K562 (cell line): ENCODE data around the gene ARHGAP26. TPM values are rescaled to one million over a fixed set of nuclear protein-coding genes. Genes with fewer than 3 reads are reported as not detected.

Experiments used
- ATAC-seq: fragments of 200-7000 bp; cut with Tn5 transposase; 3 replicates; pipeline ENCODE4 v1.9.1; 2020; ENCODE audit warnings: moderate library complexity
- BruUV-seq: library from RNA; stranded (reverse); fragments of 400-500 nt; replicated peaks from 2 replicates; lab custom pipeline; 2021; lab: Mats Ljungman, UMichigan
- CTCF ChIA-PET: fragments of 300-600 bp; formaldehyde crosslinking; extraction: SDS; loops from one replicate; lab custom pipeline; 2021; ENCODE audit warnings: low intra/inter-chr PET ratio; lab: Yijun Ruan, JAX
- POLR2A ChIA-PET: fragments of 300-600, 350-650 bp; sonication (Branson Sonifier 250); formaldehyde crosslinking; extraction: SDS; loops from one replicate; lab custom pipeline; 2021; ENCODE audit warnings: antibody characterized with exemption, inconsistent platforms; lab: Yijun Ruan, JAX
- DNase-seq, 4 experiments: peaks; one replicate each; pipeline versions ENCODE4 v3.0.0 to v3.0.0-alpha.2; 2011 to 2018; ENCODE audit warnings: low spot score in 3 of 4, mixed read lengths in 3 of 4; ENCODE audit errors: extremely low read depth in 1 of 4
- FAIRE-seq: peaks from 2 replicates; lab custom pipeline; 2011; peaks lifted over from hg19 to GRCh38; lab: Jason Lieb, UNC
- H2AFZ ChIP-seq: 2 replicates; pipeline ENCODE4 v1.6.0; 2011; ENCODE audit warnings: low read depth, low read length, control low read depth, inconsistent platforms
- H3K27ac ChIP-seq: fragments of 200-600 bp; 3 replicates; pipeline ENCODE4 v1.8.0; 2011; ENCODE audit warnings: low read depth, mild to moderate bottlenecking, control low read depth, inconsistent platforms, low read length, moderate library complexity, mixed read lengths; ENCODE audit errors: extremely low read depth
- H3K27me3 ChIP-seq, 2 experiments: fragments of 300-600 bp in 1 of 2; 2 replicates in 1 of 2; 3 replicates in 1 of 2; pipeline versions ENCODE4 v1.6.0 to v1.8.0; 2011; ENCODE audit warnings: inconsistent platforms in 2 of 2, low read length in 2 of 2, mild to moderate bottlenecking in 1 of 2, mixed read lengths in 1 of 2, moderate library complexity in 1 of 2; ENCODE audit not compliant: control insufficient read depth in 2 of 2, insufficient read depth in 2 of 2
- H3K36me3 ChIP-seq: fragments of 300-600 bp; 3 replicates; pipeline ENCODE4 v1.8.0; 2011; ENCODE audit warnings: mild to moderate bottlenecking, low read length, inconsistent platforms; ENCODE audit not compliant: control insufficient read depth, insufficient read depth
- H3K4me1 ChIP-seq, 2 experiments: fragments of 200-600 bp in 1 of 2; replicated peaks in 1 of 2; 2 replicates in 1 of 2; 3 replicates in 1 of 2; pipeline versions ENCODE4 v1.5.1 to v1.8.0; 2011; ENCODE audit warnings: inconsistent platforms in 2 of 2, low read length in 2 of 2, mild to moderate bottlenecking in 1 of 2, mixed read lengths in 1 of 2, moderate library complexity in 1 of 2; ENCODE audit not compliant: control insufficient read depth in 2 of 2, insufficient read depth in 2 of 2
- H3K4me2 ChIP-seq: 2 replicates; pipeline ENCODE4 v1.6.1; 2011; ENCODE audit warnings: low read length, control low read depth, inconsistent platforms, mixed read lengths; ENCODE audit not compliant: insufficient read depth
- H3K4me3 ChIP-seq: fragments of 200-600 bp; sonication (generic), shearing (Covaris generic); 2 replicates; pipeline ENCODE4 v1.5.1; 2016; ENCODE audit warnings: control low read depth, inconsistent platforms
- H3K79me2 ChIP-seq: fragments of 200-600 bp; 3 replicates; pipeline ENCODE4 v1.8.0; 2011; ENCODE audit warnings: low read length, inconsistent platforms; ENCODE audit not compliant: control insufficient read depth, insufficient read depth
- H3K9ac ChIP-seq, 2 experiments: 2 replicates each; pipeline versions ENCODE4 v1.6.0 to v1.6.1; 2011; ENCODE audit warnings: low read depth in 2 of 2, low read length in 2 of 2, control low read depth in 1 of 2, inconsistent platforms in 1 of 2, mild to moderate bottlenecking in 1 of 2, mixed read lengths in 1 of 2; ENCODE audit not compliant: insufficient read depth in 1 of 2
- H3K9me1 ChIP-seq: one replicate; pipeline ENCODE4 v1.6.0; 2011; ENCODE audit warnings: inconsistent platforms, mild to moderate bottlenecking, low read length, moderate library complexity; ENCODE audit not compliant: control insufficient read depth, insufficient read depth
- H3K9me3 ChIP-seq: replicated peaks from 2 replicates; pipeline ENCODE4 v1.5.1; 2011; ENCODE audit warnings: low read depth, low read length, inconsistent platforms; ENCODE audit not compliant: control insufficient read depth, insufficient read depth
- H4K20me1 ChIP-seq: replicated peaks from 2 replicates; pipeline ENCODE4 v1.6.1; 2011; ENCODE audit warnings: low read length, inconsistent platforms, mixed read lengths; ENCODE audit not compliant: control insufficient read depth, insufficient read depth
- BCL6 ChIP-seq: fragments of 250-450 bp; sonication (Bioruptor Pico); IDR thresholded peaks from 2 replicates; pipeline ENCODE4 v1.4.0; 2020
- BRCA1 ChIP-seq, 2 experiments: fragments of 450-650 bp in 1 of 2; sonication (generic) in 1 of 2; formaldehyde crosslinking in 1 of 2; IDR thresholded peaks; 2 replicates each; pipeline versions ENCODE4 v1.5.0 to v1.6.1; 2017 to 2020; ENCODE audit warnings: mild to moderate bottlenecking in 1 of 2, missing genetic modification reagents in 1 of 2
- GABPB1 ChIP-seq: sonication (generic); formaldehyde crosslinking; IDR thresholded peaks from 2 replicates; pipeline ENCODE4 v1.8.0; 2022; ENCODE audit warnings: mild to moderate bottlenecking, missing genetic modification reagents
- L3MBTL2 ChIP-seq: fragments of 450-650 bp; IDR thresholded peaks from 2 replicates; pipeline ENCODE4 v1.6.1; 2016; ENCODE audit warnings: mild to moderate bottlenecking, moderate library complexity
- MCM3 ChIP-seq: fragments of 450-650 bp; IDR thresholded peaks from 2 replicates; pipeline ENCODE4 v1.6.1; 2016
- MCM7 ChIP-seq, 2 experiments: fragments of 450-650 bp; IDR thresholded peaks; 2 replicates each; pipeline ENCODE4 v1.6.1; 2016 to 2018
- NFE2L1 ChIP-seq: fragments of 450-650 bp; IDR thresholded peaks from 2 replicates; pipeline ENCODE4 v1.6.1; 2016; ENCODE audit warnings: missing genetic modification characterization, low read depth, mild to moderate bottlenecking, missing compliant biosample characterization, moderate library complexity, borderline replicate concordance
- NFYB ChIP-seq: IDR thresholded peaks from 2 replicates; pipeline ENCODE4 v1.6.1; 2011; ENCODE audit warnings: mild to moderate bottlenecking, moderate library complexity; ENCODE audit not compliant: insufficient read length; ENCODE audit errors: extremely low read depth
- NUFIP1 ChIP-seq: fragments of 450-650 bp; IDR thresholded peaks from 2 replicates; pipeline ENCODE4 v1.6.1; 2018; ENCODE audit not compliant: partially characterized antibody
- TEAD2 ChIP-seq: fragments of 450-650 bp; IDR thresholded peaks from 2 replicates; pipeline ENCODE4 v1.6.1; 2016; ENCODE audit warnings: missing genetic modification characterization, control low read depth, missing compliant biosample characterization
- ZNF124 ChIP-seq: sonication (generic); formaldehyde crosslinking; IDR thresholded peaks from 2 replicates; pipeline ENCODE4 v1.8.1; 2022; ENCODE audit warnings: missing genetic modification reagents
- ZNF175 ChIP-seq: fragments of 200-800 bp; sonication (Bioruptor generic); IDR thresholded peaks from 2 replicates; pipeline ENCODE4 v1.6.1; 2016; ENCODE audit warnings: low read depth, mild to moderate bottlenecking, missing genetic modification characterization, missing compliant biosample characterization
- ZNF589 ChIP-seq: fragments of 200-800 bp; sonication (Bioruptor generic); IDR thresholded peaks from 2 replicates; pipeline ENCODE4 v1.6.1; 2016; ENCODE audit warnings: low read depth, missing genetic modification characterization, missing compliant biosample characterization
- WGBS: fragments of 100-300 bp; shearing (Covaris generic); methylation state at CpG from one replicate; pipeline ENCODE4 v1.1.6; 2016; ENCODE audit warnings: low coverage, mixed read lengths; ENCODE audit not compliant: insufficient coverage; ENCODE audit errors: missing lambda C conversion rate; 5-methylcytosine and 5-hydroxymethylcytosine counted together
- in situ Hi-C: fragments of 300-500 bp; cut with MboI; formaldehyde crosslinking; loops from 4 replicates; pipeline ENCODE4 v1.15.0; 2018; ENCODE audit warnings: inconsistent platforms, mixed read lengths
- intact Hi-C: fragments of 100-400 bp; cut with micrococcal nuclease; formaldehyde crosslinking; loops from 2 replicates; pipeline ENCODE4 v1.14.2; 2022
- polyA plus RNA-seq, 8 experiments: library from polyadenylated mRNA; depleted of rRNA in 4 of 8; stranded (reverse) in 5 of 8; unstranded in 3 of 8; fragments of >200 nt; fragmentation: Nextera tagmentation in 2 of 8; fragmentation: Illumina TruSeq in 1 of 8; extraction: Ambion mirVana in 2 of 8; extraction: Trizol in 1 of 8; gene quantifications; 2 replicates each; pipeline versions ENCODE4 v1.2.1 to v1.2.3, GENCODE V29; 2011 to 2014; ENCODE audit warnings: inconsistent platforms in 1 of 8, missing spikeins in 1 of 8
- total RNA-seq, 7 experiments: library from RNA; depleted of rRNA in 6 of 7; stranded (reverse); fragments of >200 nt in 6 of 7; fragmentation: Illumina TruSeq in 2 of 7; extraction: Trizol in 2 of 7; gene quantifications; 2 replicates each; pipeline versions ENCODE4 v1.2.1 to v1.2.3, GENCODE V29; 2011 to 2021; ENCODE audit warnings: low replicate concordance in 1 of 7
- TF ChIP-seq, protein P1 (sequence below), 2 experiments: fragments of 450-650 bp; IDR thresholded peaks; 2 replicates each; pipeline ENCODE4 v1.6.1; 2018; ENCODE audit warnings: mild to moderate bottlenecking in 2 of 2, low read depth in 1 of 2; ENCODE audit not compliant: partially characterized antibody in 2 of 2

Gene ARHGAP26
- total and polyA plus RNA-seq, 9 of the 15 experiments (the other 6 are each of a cell fraction or from before 2014, with no cell fraction given): 0.13 to 1.1 (median 0.55) TPM

DNA sequence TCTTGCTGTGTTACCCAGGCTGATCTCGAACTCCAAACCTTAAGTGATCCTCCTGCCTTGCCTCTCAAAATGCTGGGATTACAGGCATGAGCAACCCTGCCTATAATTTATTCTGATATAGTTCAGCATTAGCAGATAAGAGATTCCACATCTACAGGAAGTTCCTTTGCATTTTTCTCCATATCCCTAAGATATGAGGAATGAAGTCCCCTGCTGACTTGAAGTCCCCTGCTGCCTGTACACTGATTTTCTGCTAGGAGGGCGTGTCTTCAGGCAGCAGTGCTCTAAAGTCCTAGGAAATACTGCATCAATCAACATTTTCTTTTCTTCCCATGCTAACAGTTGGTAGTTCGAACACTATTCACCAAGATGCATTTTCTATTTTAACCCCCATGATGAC lies 105.8 kb downstream of the ARHGAP26 start:
- Histone ChIP-seq H3K27me3 (peaks cover 8 to 19% of the 10 kb centered on the region in 2 experiments; a peak in 4 of 5 replicates), H2AFZ (no peak overlapping the region), H3K4me2 (no peak overlapping the region), H3K4me3 (no peak overlapping the region), H3K79me2 (no peaks in the 10 kb centered on the region), H3K4me1 (no peaks in the 10 kb centered on the region), H3K27ac (no peak overlapping the region), H3K9me1 (no peaks in the 10 kb centered on the region), H3K9ac (no peak overlapping the region), H3K36me3 (no peaks in the 10 kb centered on the region), H4K20me1 (no peaks in the 10 kb centered on the region), H3K9me3 (no peaks in the 10 kb centered on the region)
- ChIA-PET CTCF (no interaction called here), POLR2A (interaction anchor here (0.6 to 1.3 kb wide), 3 partner anchors 10 to 77 kb away, joined by 3 to 5 read pairs (median 4); no protein-coding TSS in a partner anchor)
- WGBS: 3% methylated on average over 3 of the region's 3 CpGs
- FAIRE-seq (no peak), ATAC-seq (no peak), DNase-seq (no peak)
- no peak for TF ChIP-seq NFE2L1 (tag)
- no peak for TF ChIP-seq MCM7 (IDR thresholded peaks at IDR 0.05)
- no peak for TF ChIP-seq L3MBTL2
- no peak for TF ChIP-seq BRCA1 (IDR thresholded peaks at IDR 0.05)
- no peak for TF ChIP-seq BRCA1 (CRISPR knock-in tag; IDR thresholded peaks at IDR 0.05)
- no peak for TF ChIP-seq ZNF124 (CRISPR knock-in tag)
- TF ChIP-seq ZNF589 (CRISPR knock-in tag): no peak
- no peak for TF ChIP-seq NUFIP1
- TF ChIP-seq BCL6 (CRISPR knock-in tag): no peak
- TF ChIP-seq ZNF175 (CRISPR knock-in tag): no peak
- no peak for TF ChIP-seq MCM3
- TF ChIP-seq, protein P1, sequence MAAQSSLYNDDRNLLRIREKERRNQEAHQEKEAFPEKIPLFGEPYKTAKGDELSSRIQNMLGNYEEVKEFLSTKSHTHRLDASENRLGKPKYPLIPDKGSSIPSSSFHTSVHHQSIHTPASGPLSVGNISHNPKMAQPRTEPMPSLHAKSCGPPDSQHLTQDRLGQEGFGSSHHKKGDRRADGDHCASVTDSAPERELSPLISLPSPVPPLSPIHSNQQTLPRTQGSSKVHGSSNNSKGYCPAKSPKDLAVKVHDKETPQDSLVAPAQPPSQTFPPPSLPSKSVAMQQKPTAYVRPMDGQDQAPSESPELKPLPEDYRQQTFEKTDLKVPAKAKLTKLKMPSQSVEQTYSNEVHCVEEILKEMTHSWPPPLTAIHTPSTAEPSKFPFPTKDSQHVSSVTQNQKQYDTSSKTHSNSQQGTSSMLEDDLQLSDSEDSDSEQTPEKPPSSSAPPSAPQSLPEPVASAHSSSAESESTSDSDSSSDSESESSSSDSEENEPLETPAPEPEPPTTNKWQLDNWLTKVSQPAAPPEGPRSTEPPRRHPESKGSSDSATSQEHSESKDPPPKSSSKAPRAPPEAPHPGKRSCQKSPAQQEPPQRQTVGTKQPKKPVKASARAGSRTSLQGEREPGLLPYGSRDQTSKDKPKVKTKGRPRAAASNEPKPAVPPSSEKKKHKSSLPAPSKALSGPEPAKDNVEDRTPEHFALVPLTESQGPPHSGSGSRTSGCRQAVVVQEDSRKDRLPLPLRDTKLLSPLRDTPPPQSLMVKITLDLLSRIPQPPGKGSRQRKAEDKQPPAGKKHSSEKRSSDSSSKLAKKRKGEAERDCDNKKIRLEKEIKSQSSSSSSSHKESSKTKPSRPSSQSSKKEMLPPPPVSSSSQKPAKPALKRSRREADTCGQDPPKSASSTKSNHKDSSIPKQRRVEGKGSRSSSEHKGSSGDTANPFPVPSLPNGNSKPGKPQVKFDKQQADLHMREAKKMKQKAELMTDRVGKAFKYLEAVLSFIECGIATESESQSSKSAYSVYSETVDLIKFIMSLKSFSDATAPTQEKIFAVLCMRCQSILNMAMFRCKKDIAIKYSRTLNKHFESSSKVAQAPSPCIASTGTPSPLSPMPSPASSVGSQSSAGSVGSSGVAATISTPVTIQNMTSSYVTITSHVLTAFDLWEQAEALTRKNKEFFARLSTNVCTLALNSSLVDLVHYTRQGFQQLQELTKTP (IDR thresholded peaks at IDR 0.05; ENCODE audit: low read depth in 1 of 2, partially characterized antibody in 2 of 2): no peak
- no peak for TF ChIP-seq GABPB1 (CRISPR knock-in tag)
- no peak for TF ChIP-seq TEAD2 (tag)
- TF ChIP-seq NFYB: no peak
- no TSS peak for BruUV-seq
- intact Hi-C loops (no loop called here), in situ Hi-C loops (no loop called here)
